CD4-positive, alpha-beta T cell treated with Interleukin-21 for 1 hour (primary cell): ENCODE measurements around the gene PAPOLA.
"Not testable (repeated sequence)": the region's sequence is repeated elsewhere in the genome, so short reads cannot be mapped to it uniquely, and the experiment has no call there.

Experiments used
- DNase-seq: peaks from one replicate; pipeline ENCODE4 v3.0.0-alpha.2; 2020

PAPOLA gene

DNA sequence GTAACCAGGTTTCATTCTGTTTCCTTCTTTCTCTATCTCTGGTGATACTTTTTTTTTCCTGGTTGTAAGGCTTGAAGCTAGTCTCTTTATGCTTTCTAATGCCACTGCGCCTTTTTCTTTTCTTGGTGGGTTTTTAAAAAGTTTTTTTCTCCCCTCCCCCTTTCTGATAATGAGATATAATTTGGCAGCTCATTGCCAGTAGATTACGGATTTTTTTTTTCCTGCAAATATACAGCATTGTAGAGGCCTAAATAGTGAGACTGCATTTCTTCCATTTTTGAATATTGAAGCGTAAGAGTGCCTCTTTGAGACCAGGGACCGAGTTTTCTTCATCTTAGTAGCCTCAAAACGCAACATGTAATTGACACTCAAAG lies 1.1 kb downstream of the PAPOLA start:
- DNase-seq, result peak; percentile 13

- not testable (repeated sequence) for DNase-seq
Observed at GRCh38 chr14:96504353-96504752, 2.2 kb downstream of the PAPOLA start.

GRCh38 chr14:96507723-96508122 lies 5.5 kb downstream of the PAPOLA start:
- no peak for DNase-seq

- DNase-seq, result no peak
Observed at GRCh38 chr14:96508900-96509299, 6.7 kb downstream of the PAPOLA start.

DNA sequence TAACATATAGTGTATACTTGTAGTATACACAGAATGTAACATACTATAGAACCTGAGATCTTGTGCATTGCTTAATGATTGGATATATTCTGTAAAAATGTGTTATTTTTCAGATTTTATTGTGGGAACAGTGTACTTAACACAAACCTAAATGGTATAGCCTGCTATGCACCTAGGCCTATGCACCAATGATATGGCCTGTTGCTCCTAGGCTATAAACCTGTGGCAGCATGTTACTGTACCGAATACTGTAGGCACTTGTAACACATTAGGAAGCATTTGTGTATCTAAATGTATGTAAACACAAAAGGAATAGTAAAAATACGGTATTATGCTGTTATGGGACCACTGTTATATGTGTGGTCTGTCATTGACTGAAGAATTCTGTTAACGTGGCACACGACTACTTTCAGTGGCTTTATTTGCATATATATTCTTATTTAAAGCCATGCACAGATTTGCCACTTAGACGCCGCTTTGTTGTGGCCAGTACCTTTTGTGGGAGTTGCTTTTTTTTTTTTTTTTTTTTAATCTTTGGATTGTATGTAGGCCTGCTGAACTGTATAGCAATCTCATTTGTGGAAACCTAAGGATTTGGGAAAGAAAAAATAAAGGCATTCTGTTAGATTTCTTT lies 7.4 kb downstream of the PAPOLA start:
- DNase-seq, result no peak

DNA sequence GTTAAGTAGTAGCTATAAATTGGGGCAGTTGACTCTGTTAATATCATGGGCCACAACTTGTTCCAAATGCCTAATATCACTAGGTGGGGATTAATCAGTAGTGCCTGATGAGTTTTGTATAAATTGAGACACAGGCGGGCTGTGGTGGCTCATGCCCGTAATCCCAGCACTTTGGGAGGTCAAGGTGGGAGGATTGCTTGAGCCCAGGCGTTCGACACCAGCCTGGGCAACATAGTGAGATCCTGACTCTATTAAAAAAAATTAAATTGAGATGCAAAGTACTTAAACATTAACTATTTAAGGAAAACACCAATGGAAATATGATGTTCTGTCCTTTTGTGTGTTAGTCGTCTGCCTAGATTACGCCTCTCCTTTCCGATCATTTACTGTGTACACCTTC lies 9.0 kb downstream of the PAPOLA start:
- no peak for DNase-seq

- no peak for DNase-seq
Observed at GRCh38 chr14:96511667-96512066, 9.5 kb downstream of the PAPOLA start.

DNA sequence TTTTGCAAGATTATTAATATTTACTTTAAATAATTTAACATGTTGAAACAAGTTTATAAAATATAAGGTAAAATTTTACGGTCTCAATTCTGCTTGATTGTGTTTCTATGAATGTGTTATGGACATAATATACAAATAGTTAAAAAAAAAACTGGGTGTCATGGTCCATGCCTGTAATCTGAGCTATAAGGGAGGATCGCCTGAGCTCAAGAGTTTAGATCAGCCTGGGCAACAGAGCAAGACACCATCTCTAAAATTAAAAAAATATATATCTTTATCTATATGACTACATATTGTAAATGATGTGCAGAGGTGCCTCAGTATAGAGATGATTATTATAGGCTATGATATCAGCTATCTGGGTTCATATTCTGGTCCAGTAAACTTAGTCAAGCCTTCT lies 9.9 kb downstream of the PAPOLA start:
- DNase-seq, result no peak

GRCh38 chr14:96512602-96513397 lies 10.6 kb downstream of the PAPOLA start:
- DNase-seq, result no peak

DNA sequence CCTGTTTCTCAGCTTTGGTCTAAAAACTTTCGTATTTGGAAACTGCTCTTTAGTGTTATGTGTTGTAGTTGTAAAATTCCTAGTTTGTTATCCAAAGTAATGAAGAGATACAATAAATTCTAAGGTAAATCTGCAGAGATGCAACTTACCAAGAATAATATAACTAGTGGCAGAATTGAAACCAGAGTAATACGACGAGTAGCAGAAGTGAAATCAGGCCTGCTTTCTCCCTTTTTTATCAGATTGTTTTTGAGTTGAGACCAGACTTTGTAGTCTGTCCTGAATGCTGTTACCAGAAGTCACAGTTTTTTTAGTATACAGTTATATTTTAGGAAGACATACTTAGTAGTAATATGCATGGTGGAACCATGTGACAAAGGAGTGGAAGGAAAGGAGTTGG lies 12.5 kb downstream of the PAPOLA start:
- no peak for DNase-seq

DNA sequence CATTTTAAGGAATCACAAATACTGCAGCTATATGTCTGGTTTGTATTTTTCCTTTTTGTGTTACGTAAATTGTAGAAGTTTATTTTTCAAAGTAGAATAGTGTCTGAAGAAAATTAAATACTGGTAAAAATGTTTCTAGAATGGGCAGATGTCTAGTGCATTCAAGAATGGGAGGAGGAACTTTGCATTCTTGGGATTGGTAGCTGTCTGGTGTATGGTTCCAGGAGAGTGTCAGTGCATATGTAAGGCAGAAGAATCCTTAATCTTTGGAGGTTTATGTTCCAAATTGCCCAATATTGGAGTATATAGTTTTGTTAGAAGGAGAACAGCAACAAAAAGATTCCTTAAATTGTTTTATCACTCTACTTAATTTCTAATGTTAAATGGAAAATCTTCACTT lies 13.5 kb downstream of the PAPOLA start:
- no peak for DNase-seq

GRCh38 chr14:96516351-96516750 lies 14.2 kb downstream of the PAPOLA start:
- no peak for DNase-seq

DNA sequence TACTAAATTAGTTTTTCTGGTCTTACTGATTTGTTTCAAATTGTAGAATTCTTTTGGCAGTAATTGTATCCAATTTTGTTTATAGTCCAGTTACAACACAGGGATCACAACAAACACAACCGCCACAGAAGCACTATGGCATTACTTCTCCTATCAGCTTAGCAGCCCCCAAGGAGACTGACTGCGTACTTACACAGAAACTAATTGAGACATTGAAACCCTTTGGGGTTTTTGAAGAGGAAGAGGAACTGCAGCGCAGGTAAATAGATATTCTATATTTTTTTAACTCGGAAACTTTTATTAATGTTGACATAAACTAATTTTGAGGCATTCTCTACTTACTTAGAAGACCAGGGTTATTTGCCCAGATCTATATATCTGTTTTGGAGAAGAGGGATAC lies 17.8 kb downstream of the PAPOLA start:
- no peak for DNase-seq

DNA sequence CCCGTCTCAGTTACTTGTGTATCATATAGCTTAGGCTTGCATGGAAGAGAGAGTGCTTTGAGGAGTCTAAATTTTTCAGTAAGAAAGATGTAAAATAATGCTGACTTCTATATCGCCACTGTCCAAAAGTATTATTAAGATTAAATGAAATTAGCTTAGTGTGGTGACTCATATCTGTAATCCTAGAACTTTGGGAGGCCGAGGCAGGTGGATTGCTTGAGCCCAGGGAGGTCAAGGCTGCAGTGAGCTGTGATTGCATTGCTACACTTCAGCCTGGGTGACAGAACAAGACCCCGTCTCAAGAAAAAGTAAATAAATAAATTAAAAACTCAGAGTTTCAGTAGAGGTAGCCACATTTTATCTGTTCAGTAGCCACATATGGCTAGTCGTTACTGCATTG lies 23.3 kb downstream of the PAPOLA start:
- DNase-seq, result no peak

DNA sequence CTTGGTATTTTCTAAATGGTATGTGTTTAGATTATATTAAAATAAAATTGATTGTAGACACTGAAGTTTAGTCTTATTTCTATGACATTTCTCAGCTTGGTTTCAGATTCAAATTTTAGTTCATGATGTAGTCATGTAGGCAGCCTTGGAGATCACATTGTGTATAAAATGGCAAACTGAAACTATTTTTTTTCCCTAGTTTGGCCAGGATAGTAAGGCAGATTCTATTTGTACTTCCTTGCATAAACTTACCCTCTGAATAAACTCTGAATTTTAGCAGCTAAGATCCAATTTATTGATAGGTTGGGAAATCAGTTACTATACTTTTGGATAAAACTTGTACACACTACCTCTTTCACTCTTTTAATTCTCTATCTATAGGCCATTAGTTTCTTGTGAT lies 30.4 kb downstream of the PAPOLA start:
- no peak for DNase-seq

DNA sequence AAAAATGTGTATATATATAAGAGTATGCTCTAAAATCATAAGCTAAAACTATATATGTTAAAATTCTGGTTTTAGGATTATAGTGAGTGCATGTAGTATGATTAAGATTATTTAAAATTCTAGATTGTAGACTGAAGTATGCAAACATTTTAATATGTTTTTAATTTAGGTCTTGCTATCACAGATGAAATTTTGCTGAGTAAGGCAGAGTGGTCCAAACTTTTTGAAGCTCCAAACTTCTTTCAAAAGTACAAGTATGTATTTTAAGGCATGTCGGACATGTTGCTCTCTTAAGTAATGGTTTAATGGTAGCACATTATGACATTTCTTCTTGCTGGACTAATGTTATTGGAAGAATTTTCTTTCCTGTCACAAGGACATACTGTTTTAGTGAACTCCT lies 34.6 kb downstream of the PAPOLA start:
- no peak for DNase-seq

- no peak for DNase-seq
Observed at GRCh38 chr14:96538097-96538989, 36.2 kb downstream of the PAPOLA start.

- DNase-seq, result no peak
Observed at GRCh38 chr14:96538990-96539317, 36.8 kb downstream of the PAPOLA start.

DNA sequence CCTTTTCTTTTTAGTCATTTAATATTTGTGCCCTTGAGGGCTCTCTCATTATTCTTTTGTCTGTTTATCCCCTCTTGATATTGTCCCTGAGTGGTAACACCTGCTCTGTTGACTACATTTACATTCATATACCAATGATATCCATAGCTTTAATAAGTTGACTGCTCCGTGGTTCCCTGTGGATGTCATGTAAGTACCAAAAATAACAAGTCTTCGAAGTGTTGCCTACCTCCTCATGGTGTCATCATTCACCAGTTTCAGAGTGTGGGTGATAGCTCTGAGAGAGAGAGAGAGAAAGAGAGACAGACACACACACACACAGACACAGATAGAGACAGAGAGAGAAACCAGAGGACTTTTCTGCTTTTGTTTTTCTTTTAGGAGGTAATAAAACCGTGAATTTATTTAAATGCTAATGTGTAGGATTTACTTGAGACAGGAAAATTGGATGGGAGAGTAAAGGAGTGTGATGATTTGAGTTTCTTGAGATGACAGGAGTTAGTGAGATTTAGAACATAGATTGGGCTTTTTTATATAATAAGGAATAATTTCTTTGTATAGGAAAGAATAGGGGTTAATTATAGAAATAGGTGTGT lies 52.2 kb downstream of the PAPOLA start:
- no peak for DNase-seq

GRCh38 chr14:96559571-96559970 lies 57.4 kb downstream of the PAPOLA start:
- no peak for DNase-seq

DNA sequence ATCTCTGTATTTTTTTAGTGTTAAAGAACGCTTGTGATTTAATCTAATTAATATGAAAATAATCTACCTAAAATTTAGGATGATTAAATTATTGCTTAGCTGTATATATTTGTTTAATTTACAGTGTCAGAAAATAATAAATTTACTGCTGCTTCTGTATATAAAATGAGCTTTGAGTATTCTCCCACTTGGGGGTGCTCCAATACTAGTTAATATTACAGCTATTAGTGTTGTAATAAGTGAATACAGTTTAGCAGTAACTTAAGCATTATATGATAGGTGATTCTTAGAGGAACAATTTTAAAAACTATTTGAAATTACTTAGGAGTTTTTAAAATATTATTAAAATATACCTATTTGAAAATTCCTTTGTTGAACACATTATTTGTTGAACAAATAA lies 62.2 kb downstream of the PAPOLA start:
- no peak for DNase-seq

DNA sequence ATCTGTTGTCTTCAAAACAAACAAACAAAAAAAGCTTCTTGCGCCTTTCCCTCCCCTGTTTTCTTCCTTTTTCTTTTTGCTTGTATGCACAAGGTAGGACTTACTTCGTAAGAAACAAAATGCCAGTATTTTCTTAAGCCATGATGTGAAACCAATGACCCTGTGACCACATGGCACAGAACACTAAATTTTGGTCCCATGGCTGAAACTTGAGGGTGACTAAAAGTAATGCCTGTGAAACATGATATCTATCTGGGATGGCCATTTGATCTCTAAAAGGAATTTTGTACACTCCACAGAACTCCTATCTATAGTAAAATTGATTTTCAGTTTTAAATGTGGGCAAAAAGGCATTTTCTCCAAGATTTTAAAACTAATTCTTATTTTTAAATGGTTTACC lies 63.6 kb downstream of the PAPOLA start:
- DNase-seq, result no peak

DNA sequence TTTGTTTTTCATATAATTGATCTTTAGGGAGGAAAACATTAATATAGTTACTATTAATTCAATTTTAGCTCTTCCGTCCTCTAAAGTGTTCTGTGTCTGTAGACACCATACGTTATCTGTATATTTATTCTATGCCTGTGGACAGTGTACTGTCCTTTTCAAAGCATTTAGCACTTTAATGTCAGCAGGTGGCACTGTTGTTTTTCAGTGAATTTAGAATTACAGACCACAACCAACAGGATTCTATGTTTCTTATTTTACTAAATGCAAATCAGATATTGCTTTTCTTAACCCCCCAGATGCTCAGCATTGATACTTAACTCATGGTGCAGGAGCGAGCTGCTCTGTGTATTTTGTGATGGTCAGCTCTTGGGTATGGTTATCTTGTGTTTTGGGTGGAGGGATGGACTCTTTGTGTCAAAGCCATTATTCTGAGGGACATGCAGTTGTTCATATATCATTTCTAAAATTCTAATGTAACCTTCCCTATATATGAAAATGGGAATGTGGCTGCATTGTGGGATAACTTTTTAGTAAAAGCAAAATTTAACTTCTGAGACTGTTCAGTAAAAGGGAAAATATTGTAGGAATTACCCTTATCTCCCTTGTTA lies 65.2 kb downstream of the PAPOLA start:
- peak; percentile 45 for DNase-seq
